ENCODE results near the gene SLC9A2.

The SLC9A2 gene

GRCh38 chr2:102593516-102593915 is 25.8 kb upstream of the SLC9A2 start:
- no peaks in the 10 kb centered on the region for H3K79me2 ChIP-seq (ENCODE audit: control insufficient read depth, insufficient read depth, low read length, unreplicated experiment)
- H3K36me3 ChIP-seq (ENCODE audit: insufficient read depth, low read length) = no peaks in the 10 kb centered on the region
- no peak overlapping the region for H2AFZ ChIP-seq (ENCODE audit: low read length, unreplicated experiment)
- H3K4me3 ChIP-seq (ENCODE audit: low read depth, low read length) = no peak overlapping the region
- H3K27me3 ChIP-seq (ENCODE audit: insufficient read depth, low read length) = peaks cover 56% of the 10 kb centered on the region
- H3K27ac ChIP-seq (ENCODE audit: low read depth, low read length) = no peak overlapping the region
- H3K4me1 ChIP-seq (ENCODE audit: control insufficient read depth, insufficient read depth, low read length, unreplicated experiment) = no peaks in the 10 kb centered on the region

- H2AFZ ChIP-seq (ENCODE audit: low read length, unreplicated experiment) = no peak overlapping the region
- H3K36me3 ChIP-seq (ENCODE audit: insufficient read depth, low read length) = no peaks in the 10 kb centered on the region
- H3K4me3 ChIP-seq (ENCODE audit: low read depth, low read length) = no peak overlapping the region
These were observed 24.8 kb upstream of the SLC9A2 start for GRCh38 chr2:102594445-102595016.

GRCh38 chr2:102597788-102598187 is 21.6 kb upstream of the SLC9A2 start:
- no peaks in the 10 kb centered on the region for H3K79me2 ChIP-seq (ENCODE audit: control insufficient read depth, insufficient read depth, low read length, unreplicated experiment)
- no peaks in the 10 kb centered on the region for H3K4me1 ChIP-seq (ENCODE audit: control insufficient read depth, insufficient read depth, low read length, unreplicated experiment)
- no peak overlapping the region for H3K27ac ChIP-seq (ENCODE audit: low read depth, low read length)
- H3K36me3 ChIP-seq (ENCODE audit: insufficient read depth, low read length) = no peaks in the 10 kb centered on the region
- peaks cover 69% of the 10 kb centered on the region for H3K27me3 ChIP-seq (ENCODE audit: insufficient read depth, low read length)
- no peak overlapping the region for H2AFZ ChIP-seq (ENCODE audit: low read length, unreplicated experiment)
- no peak overlapping the region for H3K4me3 ChIP-seq (ENCODE audit: low read depth, low read length)

More at GRCh38 chr2:102594445-102595016, 24.8 kb upstream of the SLC9A2 start:
- Histone ChIP-seq H3K4me1 (ENCODE audit: control insufficient read depth, insufficient read depth, low read length, unreplicated experiment) (no peaks in the 10 kb centered on the region), H3K79me2 (ENCODE audit: control insufficient read depth, insufficient read depth, low read length, unreplicated experiment) (no peaks in the 10 kb centered on the region), H3K27me3 (ENCODE audit: insufficient read depth, low read length) (peaks cover 56% of the 10 kb centered on the region), H3K27ac (ENCODE audit: low read depth, low read length) (no peak overlapping the region)

DNA sequence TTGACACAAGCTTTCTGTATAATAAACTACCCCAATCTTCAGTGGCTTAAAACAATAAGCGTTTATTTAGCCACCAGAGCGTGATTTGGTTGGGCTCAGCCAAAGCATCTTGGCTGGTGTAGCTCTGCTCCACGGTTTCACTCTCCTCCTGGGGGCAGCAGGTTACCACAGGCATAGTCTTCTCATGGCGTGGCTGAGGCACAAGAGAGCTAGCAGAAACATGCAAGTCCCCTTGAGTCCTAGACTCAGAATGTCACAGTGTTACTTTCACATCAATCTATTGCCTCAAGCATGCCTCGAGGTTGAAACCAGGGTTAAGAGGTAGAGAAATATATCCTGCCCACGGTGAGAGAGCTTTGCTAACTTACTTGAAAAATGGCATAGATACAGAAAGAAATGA is 19.9 kb upstream of the SLC9A2 start:
- Histone ChIP-seq H2AFZ (ENCODE audit: low read length, unreplicated experiment) (no peak overlapping the region), H3K27me3 (ENCODE audit: insufficient read depth, low read length) (peaks cover 86% of the 10 kb centered on the region), H3K79me2 (ENCODE audit: control insufficient read depth, insufficient read depth, low read length, unreplicated experiment) (no peaks in the 10 kb centered on the region), H3K27ac (ENCODE audit: low read depth, low read length) (no peak overlapping the region), H3K4me1 (ENCODE audit: control insufficient read depth, insufficient read depth, low read length, unreplicated experiment) (no peaks in the 10 kb centered on the region), H3K4me3 (ENCODE audit: low read depth, low read length) (no peak overlapping the region), H3K36me3 (ENCODE audit: insufficient read depth, low read length) (no peaks in the 10 kb centered on the region)

- no peaks in the 10 kb centered on the region for H3K36me3 ChIP-seq (ENCODE audit: insufficient read depth, low read length)
- H3K79me2 ChIP-seq (ENCODE audit: control insufficient read depth, insufficient read depth, low read length, unreplicated experiment) = no peaks in the 10 kb centered on the region
- H3K27me3 ChIP-seq (ENCODE audit: insufficient read depth, low read length) = peaks cover 80% of the 10 kb centered on the region
- no peak overlapping the region for H3K27ac ChIP-seq (ENCODE audit: low read depth, low read length)
- no peak overlapping the region for H3K4me3 ChIP-seq (ENCODE audit: low read depth, low read length)
- no peak overlapping the region for H2AFZ ChIP-seq (ENCODE audit: low read length, unreplicated experiment)
- H3K4me1 ChIP-seq (ENCODE audit: control insufficient read depth, insufficient read depth, low read length, unreplicated experiment) = no peaks in the 10 kb centered on the region
These were observed 17.6 kb upstream of the SLC9A2 start for GRCh38 chr2:102601730-102602129.

GRCh38 chr2:102603904-102604303 is 15.4 kb upstream of the SLC9A2 start:
- H3K27ac ChIP-seq (ENCODE audit: low read depth, low read length) = no peak overlapping the region

DNA sequence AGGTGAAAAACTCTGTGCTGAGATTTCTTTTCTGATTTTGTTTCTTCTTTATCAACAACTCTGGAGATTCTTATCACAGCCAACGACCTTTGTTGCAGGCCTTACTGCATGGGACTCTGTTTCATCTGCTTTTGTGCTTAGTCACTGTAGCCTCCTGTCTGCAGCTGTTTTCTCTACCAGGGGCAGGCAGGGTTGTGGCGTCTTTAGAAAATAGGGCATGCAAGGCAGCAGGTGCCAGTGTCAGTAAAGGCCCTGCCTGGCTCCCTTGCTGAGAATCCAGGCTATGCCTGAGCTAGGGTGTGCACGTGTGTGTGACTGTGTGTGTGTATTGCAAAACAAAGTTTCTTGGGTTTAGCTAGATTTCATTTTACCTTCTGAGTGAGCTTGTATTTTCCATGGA is 14.6 kb upstream of the SLC9A2 start:
- H3K4me1 ChIP-seq (ENCODE audit: control insufficient read depth, insufficient read depth, low read length, unreplicated experiment) = no peaks in the 10 kb centered on the region
- no peaks in the 10 kb centered on the region for H3K79me2 ChIP-seq (ENCODE audit: control insufficient read depth, insufficient read depth, low read length, unreplicated experiment)
- no peak overlapping the region for H3K4me3 ChIP-seq (ENCODE audit: low read depth, low read length)
- H2AFZ ChIP-seq (ENCODE audit: low read length, unreplicated experiment) = no peak overlapping the region
- H3K27me3 ChIP-seq (ENCODE audit: insufficient read depth, low read length) = peaks cover 74% of the 10 kb centered on the region
- no peaks in the 10 kb centered on the region for H3K36me3 ChIP-seq (ENCODE audit: insufficient read depth, low read length)
- no peak overlapping the region for H3K27ac ChIP-seq (ENCODE audit: low read depth, low read length)

More at GRCh38 chr2:102603904-102604303, 15.4 kb upstream of the SLC9A2 start:
- Histone ChIP-seq H3K36me3 (ENCODE audit: insufficient read depth, low read length) (no peaks in the 10 kb centered on the region), H3K27me3 (ENCODE audit: insufficient read depth, low read length) (peaks cover 76% of the 10 kb centered on the region), H3K79me2 (ENCODE audit: control insufficient read depth, insufficient read depth, low read length, unreplicated experiment) (no peaks in the 10 kb centered on the region), H3K4me1 (ENCODE audit: control insufficient read depth, insufficient read depth, low read length, unreplicated experiment) (no peaks in the 10 kb centered on the region), H2AFZ (ENCODE audit: low read length, unreplicated experiment) (no peak overlapping the region), H3K4me3 (ENCODE audit: low read depth, low read length) (no peak overlapping the region)

DNA sequence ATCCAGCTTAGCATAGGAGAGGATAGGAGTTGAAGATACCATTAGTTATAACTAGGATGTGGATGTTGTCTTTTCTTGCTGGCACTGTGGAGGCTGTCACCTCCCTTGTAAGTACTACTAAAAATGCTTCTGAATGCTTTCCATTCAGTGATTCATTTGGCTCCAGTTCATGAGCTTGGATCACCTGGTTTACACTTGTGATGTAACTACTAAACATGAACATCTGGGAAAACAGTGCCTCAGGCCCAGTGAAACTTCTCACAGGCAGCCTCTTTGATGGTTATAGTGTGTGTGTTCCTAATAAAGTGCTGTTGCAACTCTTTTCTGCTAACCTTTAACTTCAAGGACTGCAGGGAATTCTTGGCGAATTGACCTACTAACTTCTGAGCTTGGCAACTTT is 13.0 kb upstream of the SLC9A2 start:
- no peak overlapping the region for H3K27ac ChIP-seq (ENCODE audit: low read depth, low read length)
- H3K27me3 ChIP-seq (ENCODE audit: insufficient read depth, low read length) = peaks cover 72% of the 10 kb centered on the region
- no peaks in the 10 kb centered on the region for H3K36me3 ChIP-seq (ENCODE audit: insufficient read depth, low read length)
- no peaks in the 10 kb centered on the region for H3K79me2 ChIP-seq (ENCODE audit: control insufficient read depth, insufficient read depth, low read length, unreplicated experiment)
- no peak overlapping the region for H3K4me3 ChIP-seq (ENCODE audit: low read depth, low read length)
- no peak overlapping the region for H2AFZ ChIP-seq (ENCODE audit: low read length, unreplicated experiment)
- no peaks in the 10 kb centered on the region for H3K4me1 ChIP-seq (ENCODE audit: control insufficient read depth, insufficient read depth, low read length, unreplicated experiment)

DNA sequence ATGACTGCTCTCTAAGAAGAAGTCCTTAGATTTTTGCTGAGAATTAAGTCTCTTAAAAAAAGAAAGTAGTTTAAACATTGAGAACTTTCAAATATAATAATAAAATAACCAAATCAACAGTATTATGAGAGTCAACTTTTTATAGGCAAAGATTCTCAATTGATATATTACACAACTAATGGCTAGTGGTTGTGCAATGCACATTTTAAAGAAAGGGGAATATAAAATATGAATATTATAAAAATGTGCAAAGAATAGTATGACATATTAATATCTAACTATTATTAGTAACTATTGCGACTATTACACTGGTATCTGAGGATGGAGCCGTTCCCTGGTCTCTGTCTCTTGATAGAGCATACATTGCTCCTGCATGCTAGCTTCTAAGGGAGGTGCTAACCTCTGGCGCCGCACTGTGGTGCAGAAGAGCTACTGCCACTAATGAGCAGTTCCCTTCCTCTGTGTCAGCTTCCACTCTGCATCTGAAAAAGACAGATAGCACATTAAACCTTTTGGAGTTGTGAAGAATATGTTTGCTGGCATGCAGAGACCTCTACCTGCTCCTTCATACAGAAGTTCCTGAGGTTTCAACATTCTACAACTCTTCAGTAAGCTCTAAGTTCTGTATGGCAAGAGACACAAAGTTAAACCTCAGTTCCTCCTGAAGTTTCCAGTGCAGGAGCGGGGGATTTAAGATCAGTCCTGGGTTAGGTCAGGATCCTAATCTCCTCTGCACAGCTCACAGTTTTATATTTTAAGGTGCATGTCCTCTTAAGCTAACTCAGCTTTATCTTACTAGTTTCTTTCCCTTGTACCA is 3.5 kb upstream of the SLC9A2 start:
- Histone ChIP-seq H3K79me2 (ENCODE audit: control insufficient read depth, insufficient read depth, low read length, unreplicated experiment) (no peaks in the 10 kb centered on the region), H3K27me3 (ENCODE audit: insufficient read depth, low read length) (peaks cover 92% of the 10 kb centered on the region), H2AFZ (ENCODE audit: low read length, unreplicated experiment) (no peak overlapping the region), H3K4me1 (ENCODE audit: control insufficient read depth, insufficient read depth, low read length, unreplicated experiment) (no peaks in the 10 kb centered on the region), H3K27ac (ENCODE audit: low read depth, low read length) (no peak overlapping the region), H3K4me3 (ENCODE audit: low read depth, low read length) (no peak overlapping the region), H3K36me3 (ENCODE audit: insufficient read depth, low read length) (no peaks in the 10 kb centered on the region)

DNA sequence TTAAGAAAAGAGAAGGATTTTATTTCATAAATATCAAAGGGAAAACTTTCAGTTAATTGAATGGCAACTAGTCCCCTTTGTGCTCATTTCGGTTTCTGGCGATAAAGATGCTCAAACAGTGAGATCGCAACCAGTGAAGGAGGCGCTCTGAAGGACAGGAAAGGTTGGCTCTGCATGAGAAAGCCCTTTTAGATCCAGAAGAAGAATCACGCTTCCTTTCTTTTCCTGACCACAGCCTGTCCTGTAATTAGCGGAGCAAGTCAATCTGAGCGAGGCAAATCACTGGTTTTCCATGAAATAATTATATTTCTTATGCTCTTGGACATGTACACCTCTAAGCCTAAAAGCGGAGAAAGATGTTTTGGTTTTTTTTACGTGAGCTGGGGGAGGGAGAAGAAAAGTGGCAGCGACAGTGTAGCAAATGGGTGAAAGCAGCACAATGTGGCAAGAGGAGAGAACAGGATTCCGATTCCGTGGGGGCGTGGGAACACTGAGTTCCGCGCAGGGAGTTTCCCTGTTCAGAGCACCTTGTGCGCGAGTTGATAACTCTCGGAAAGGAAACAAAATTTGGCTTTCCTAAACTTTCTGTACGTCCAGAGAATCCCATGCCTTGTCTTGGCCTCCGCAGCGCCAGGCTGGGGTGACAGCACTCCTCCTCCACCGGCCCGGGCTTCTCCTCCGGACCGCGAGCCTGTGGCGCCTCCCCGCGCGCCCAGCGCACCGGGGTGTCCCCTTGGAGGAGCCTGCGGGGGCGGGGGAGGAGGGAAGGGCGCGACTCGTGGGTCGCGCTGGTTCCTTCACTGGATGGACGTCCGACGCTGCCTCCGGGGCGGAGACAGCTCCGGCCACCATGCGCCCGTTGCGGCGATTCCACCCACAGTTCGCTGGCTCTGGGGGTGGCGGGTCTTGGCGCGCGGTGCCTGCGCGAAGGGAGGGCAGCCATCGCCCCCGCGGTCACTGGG is 620 bp upstream of the SLC9A2 start:
- H3K4me3 ChIP-seq (ENCODE audit: low read depth, low read length) = peak overlapping the region; percentile 78
- H3K27me3 ChIP-seq (ENCODE audit: insufficient read depth, low read length) = peaks cover 93% of the 10 kb centered on the region
- H3K4me1 ChIP-seq (ENCODE audit: control insufficient read depth, insufficient read depth, low read length, unreplicated experiment) = no peaks in the 10 kb centered on the region
- no peaks in the 10 kb centered on the region for H3K36me3 ChIP-seq (ENCODE audit: insufficient read depth, low read length)
- no peaks in the 10 kb centered on the region for H3K79me2 ChIP-seq (ENCODE audit: control insufficient read depth, insufficient read depth, low read length, unreplicated experiment)
- no peak overlapping the region for H3K27ac ChIP-seq (ENCODE audit: low read depth, low read length)
- H2AFZ ChIP-seq (ENCODE audit: low read length, unreplicated experiment) = peak overlapping the region; percentile 67
